Left ventricle myocardium inferior (tissue), 1 donor: ENCODE results near the gene TRIM49D2. TPM values are rescaled to one million over a fixed set of nuclear protein-coding genes. Genes with fewer than 3 reads are reported as not detected.
"Not testable (repeated sequence)": the region's sequence is repeated elsewhere in the genome, so short reads cannot be mapped to it uniquely, and the experiment has no call there.

Source experiments
- DNase-seq: peaks from one replicate; pipeline ENCODE4 v3.0.0-alpha.2; 2020
- H3K27ac ChIP-seq: fragments of 200-600 bp; replicated peaks from 2 replicates; pipeline ENCODE4 v1.8.0; 2021
- H3K27me3 ChIP-seq: fragments of 200-600 bp; 2 replicates; pipeline ENCODE4 v1.8.0; 2021; ENCODE audit warnings: low read depth
- H3K36me3 ChIP-seq: fragments of 200-600 bp; 2 replicates; pipeline ENCODE4 v1.8.0; 2021
- H3K4me1 ChIP-seq: fragments of 200-600 bp; 2 replicates; pipeline ENCODE4 v1.8.0; 2021
- H3K4me3 ChIP-seq: fragments of 200-600 bp; 2 replicates; pipeline ENCODE4 v1.8.0; 2021; ENCODE audit warnings: mild to moderate bottlenecking, moderate library complexity
- H3K9me3 ChIP-seq: fragments of 200-600 bp; replicated peaks from 2 replicates; pipeline ENCODE4 v1.8.0; 2021
- CTCF ChIP-seq: fragments of 200-600 bp; IDR thresholded peaks from 2 replicates; pipeline ENCODE4 v1.8.0; 2021; ENCODE audit warnings: antibody characterized with exemption, mild to moderate bottlenecking, borderline replicate concordance
- intact Hi-C: fragments of 100-400 bp; cut with micrococcal nuclease; formaldehyde crosslinking; loops from one replicate; pipeline ENCODE4 v1.11.0; 2022
- long read RNA-seq: library from polyadenylated mRNA; unstranded; transcript quantifications from one replicate; pipeline ENCODE4 v2.0.0, GENCODE V29; 2021
- total RNA-seq: library from RNA; stranded (reverse); fragmentation: NEBNext Ultra II Directional; extraction: Animal tissue kit (Norgen Biotek cat#: 25700); gene quantifications from one replicate; pipeline ENCODE4 v1.2.1, GENCODE V29; 2021
- donor health status: DM: no; HTN: yes; CAD: no; lungs with severe emphysema.

TRIM49D2 gene
- not detected for total RNA-seq
- long read RNA-seq: 0 reads

GRCh38 chr11:89923764-89924163 lies at the start of gene TRIM49D2:
Gene TRIM49D2, plus strand, starts transcription at chr11:89924064. Its CDS starts 2,698 bp downstream, at chr11:89926762.
- H3K27ac ChIP-seq, intact Hi-C loops, DNase-seq, H3K9me3 ChIP-seq, H3K4me1 ChIP-seq, H3K4me3 ChIP-seq, H3K36me3 ChIP-seq, H3K27me3 ChIP-seq: not testable (repeated sequence)

- H3K4me1 ChIP-seq, DNase-seq, H3K9me3 ChIP-seq, H3K27ac ChIP-seq, H3K4me3 ChIP-seq, H3K27me3 ChIP-seq, H3K36me3 ChIP-seq, intact Hi-C loops: not testable (repeated sequence)
These were observed 46.4 kb upstream of the TRIM49D2 start for GRCh38 chr11:89877511-89877910.

- DNase-seq, H3K4me3 ChIP-seq, H3K27me3 ChIP-seq, intact Hi-C loops, H3K36me3 ChIP-seq, H3K9me3 ChIP-seq, H3K4me1 ChIP-seq, H3K27ac ChIP-seq: not testable (repeated sequence)
These were observed 30.6 kb upstream of the TRIM49D2 start for GRCh38 chr11:89893245-89893644.

GRCh38 chr11:89900809-89901208 lies 23.1 kb upstream of the TRIM49D2 start:
- H3K27ac ChIP-seq, H3K4me1 ChIP-seq, H3K27me3 ChIP-seq, H3K9me3 ChIP-seq, H3K4me3 ChIP-seq, intact Hi-C loops, DNase-seq, H3K36me3 ChIP-seq: not testable (repeated sequence)

- DNase-seq: no peak
- Histone ChIP-seq H3K9me3 (no peaks in the 10 kb centered on the region), H3K36me3 (no peaks in the 10 kb centered on the region), H3K4me3 (no peak within 1 kb of the TSS), H3K27ac (no peak within 1 kb of the TSS), H3K27me3 (no peaks in the 10 kb centered on the region), H3K4me1 (no peaks in the 10 kb centered on the region)
- no peak for TF ChIP-seq CTCF
- intact Hi-C loops: no loop called here
These were observed 1.6 kb upstream of the TRIM49D2 start, which contains the start of gene TRIM49D1 for GRCh38 chr11:89922195-89922660. Gene TRIM49D1, minus strand, starts transcription at chr11:89922245. Its CDS starts 4,535 bp downstream, at chr11:89917710.

GRCh38 chr11:89960833-89961232 lies 37.0 kb downstream of the TRIM49D2 start:
- H3K36me3 ChIP-seq, H3K27me3 ChIP-seq, H3K4me1 ChIP-seq, intact Hi-C loops, DNase-seq, H3K9me3 ChIP-seq, H3K4me3 ChIP-seq, H3K27ac ChIP-seq: not testable (repeated sequence)

- intact Hi-C loops, H3K27ac ChIP-seq, H3K36me3 ChIP-seq, H3K9me3 ChIP-seq, H3K27me3 ChIP-seq, DNase-seq, H3K4me3 ChIP-seq, H3K4me1 ChIP-seq: not testable (repeated sequence)
These were observed 41.9 kb downstream of the TRIM49D2 start, which contains the start of gene TRIM64 for GRCh38 chr11:89965737-89966136. Gene TRIM64, plus strand, starts transcription at chr11:89966037. Its CDS starts 2,467 bp downstream, at chr11:89968504.

Other genes with a start within 250 kb of the TRIM49D2 start
- gene TRIM77, start 213.8 kb upstream of the TRIM49D2 start, total RNA-seq: not detected
- not detected for gene TRIM49, start 115.5 kb upstream of the TRIM49D2 start, total RNA-seq
- gene TRIM64B, start 45.6 kb upstream of the TRIM49D2 start, total RNA-seq: not detected
- gene TRIM49D1, start 1.8 kb upstream of the TRIM49D2 start, total RNA-seq: not detected
- gene TRIM64, start 42.0 kb downstream of the TRIM49D2 start, total RNA-seq: not detected
- gene TRIM49C, start 107.0 kb downstream of the TRIM49D2 start, total RNA-seq: not detected
- gene UBTFL1, start 161.9 kb downstream of the TRIM49D2 start, total RNA-seq: not detected
- gene NAALAD2, start 210.6 kb downstream of the TRIM49D2 start, total RNA-seq: 0.60 TPM